Measurements from ENCODE around the gene DMD. TPM values are rescaled to one million over a fixed set of nuclear protein-coding genes. Genes with fewer than 3 reads are reported as not detected.
A peak's percentile ranks its signal among the peaks of the same experiment; 100 is the strongest.

The DMD gene
- total and polyA plus RNA-seq, 4 donors: 3.9 to 73.8 (median 11.2) TPM

GRCh38 chrX:31237189-31237588, 1974.2 kb downstream of the DMD start:
- Histone ChIP-seq H3K27ac (ENCODE audit: low read depth in 1 of 2, low read length in 1 of 2) (no peak overlapping the region), H3K9me3 (ENCODE audit: control insufficient read depth in 4 of 4, insufficient read depth in 3 of 4, low read length in 3 of 4) (no peaks in the 10 kb centered on the region), H3K4me3 (no peak overlapping the region), H3K9ac (ENCODE audit: insufficient read depth in 1 of 2, low read length in 2 of 2) (no peak overlapping the region), H3K4me1 (ENCODE audit: control insufficient read depth in 5 of 5, insufficient read depth in 5 of 5, low read length in 5 of 5) (no peaks in the 10 kb centered on the region), H3K27me3 (ENCODE audit: control insufficient read depth in 3 of 3, insufficient read depth in 3 of 3, low read length in 2 of 3) (peaks cover 0 to 4% (median 0%) of the 10 kb centered on the region in 3 donors), H3K36me3 (ENCODE audit: control insufficient read depth in 4 of 4, insufficient read depth in 4 of 4, low read length in 4 of 4) (no peaks in the 10 kb centered on the region)
- TF ChIP-seq, protein P1, sequence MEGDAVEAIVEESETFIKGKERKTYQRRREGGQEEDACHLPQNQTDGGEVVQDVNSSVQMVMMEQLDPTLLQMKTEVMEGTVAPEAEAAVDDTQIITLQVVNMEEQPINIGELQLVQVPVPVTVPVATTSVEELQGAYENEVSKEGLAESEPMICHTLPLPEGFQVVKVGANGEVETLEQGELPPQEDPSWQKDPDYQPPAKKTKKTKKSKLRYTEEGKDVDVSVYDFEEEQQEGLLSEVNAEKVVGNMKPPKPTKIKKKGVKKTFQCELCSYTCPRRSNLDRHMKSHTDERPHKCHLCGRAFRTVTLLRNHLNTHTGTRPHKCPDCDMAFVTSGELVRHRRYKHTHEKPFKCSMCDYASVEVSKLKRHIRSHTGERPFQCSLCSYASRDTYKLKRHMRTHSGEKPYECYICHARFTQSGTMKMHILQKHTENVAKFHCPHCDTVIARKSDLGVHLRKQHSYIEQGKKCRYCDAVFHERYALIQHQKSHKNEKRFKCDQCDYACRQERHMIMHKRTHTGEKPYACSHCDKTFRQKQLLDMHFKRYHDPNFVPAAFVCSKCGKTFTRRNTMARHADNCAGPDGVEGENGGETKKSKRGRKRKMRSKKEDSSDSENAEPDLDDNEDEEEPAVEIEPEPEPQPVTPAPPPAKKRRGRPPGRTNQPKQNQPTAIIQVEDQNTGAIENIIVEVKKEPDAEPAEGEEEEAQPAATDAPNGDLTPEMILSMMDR (IDR thresholded peaks at IDR 0.05; ENCODE audit: control extremely low read depth, extremely low read depth): no peak
- ATAC-seq (ENCODE audit: insufficient read depth, low FRiP score) (no peak), DNase-seq (peak in 2 of 3 donors; percentile 32 to 50)
- WGBS, 2 donors: 78 to 100% methylated on average over 1 of the region's 1 CpG

- no peaks in the 10 kb centered on the region for H3K36me3 ChIP-seq (ENCODE audit: control insufficient read depth in 4 of 4, insufficient read depth in 4 of 4, low read length in 4 of 4)
- no peak overlapping the region for H3K4me3 ChIP-seq
- no peak overlapping the region for H3K27ac ChIP-seq (ENCODE audit: low read depth in 1 of 2, low read length in 1 of 2)
- no peaks in the 10 kb centered on the region for H3K4me1 ChIP-seq (ENCODE audit: control insufficient read depth in 5 of 5, insufficient read depth in 5 of 5, low read length in 5 of 5)
- H3K27me3 ChIP-seq (ENCODE audit: control insufficient read depth in 3 of 3, insufficient read depth in 3 of 3, low read length in 2 of 3): peaks cover 0 to 4% (median 0%) of the 10 kb centered on the region in 3 donors
- H3K9me3 ChIP-seq (ENCODE audit: control insufficient read depth in 4 of 4, insufficient read depth in 3 of 4, low read length in 3 of 4): no peaks in the 10 kb centered on the region
- DNase-seq (no peak), ATAC-seq (ENCODE audit: insufficient read depth, low FRiP score) (no peak)
- no peak overlapping the region for H3K9ac ChIP-seq (ENCODE audit: insufficient read depth in 1 of 2, low read length in 2 of 2)
- TF ChIP-seq, protein P1 (IDR thresholded peaks at IDR 0.05; ENCODE audit: control extremely low read depth, extremely low read depth): no peak
- 68 to 84% methylated on average over 6 of the region's 6 CpGs for WGBS, 2 donors
Observed at GRCh38 chrX:31236231-31236630, 1975.1 kb downstream of the DMD start.

DNA sequence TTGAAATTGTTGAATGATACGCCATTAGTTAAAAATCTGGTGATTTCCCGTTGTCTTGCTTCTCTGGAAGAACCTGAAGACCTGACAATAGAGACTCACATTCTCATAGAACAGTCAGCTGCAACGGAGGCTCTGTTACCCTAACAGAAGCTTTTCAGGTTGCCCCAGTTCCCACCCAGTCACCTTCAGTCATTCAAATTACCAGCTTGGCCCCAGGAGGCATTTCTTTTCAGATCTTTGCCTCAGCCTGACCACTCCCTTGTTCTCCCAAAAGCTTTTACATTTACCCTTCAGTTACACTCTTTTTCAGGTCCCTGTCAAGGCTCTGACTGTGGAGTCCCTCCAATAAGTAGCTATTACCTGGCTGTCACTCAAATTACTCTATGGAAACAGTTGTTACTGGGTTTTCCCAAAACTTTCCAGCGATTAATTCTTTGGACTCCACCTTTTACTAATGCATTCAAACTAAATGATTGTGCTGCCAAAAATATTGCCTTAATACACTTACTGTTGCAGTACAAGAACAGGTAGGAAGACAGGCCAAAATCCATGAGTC, 1977.3 kb downstream of the DMD start:
- WGBS, 2 donors: 58 to 85% methylated on average over 4 of the region's 4 CpGs
- H3K36me3 ChIP-seq (ENCODE audit: control insufficient read depth in 4 of 4, insufficient read depth in 4 of 4, low read length in 4 of 4): no peaks in the 10 kb centered on the region
- H3K27ac ChIP-seq (ENCODE audit: low read depth in 1 of 2, low read length in 1 of 2): no peak overlapping the region
- no peaks in the 10 kb centered on the region for H3K9me3 ChIP-seq (ENCODE audit: control insufficient read depth in 4 of 4, insufficient read depth in 3 of 4, low read length in 3 of 4)
- DNase-seq: no peak
- H3K4me1 ChIP-seq (ENCODE audit: control insufficient read depth in 5 of 5, insufficient read depth in 5 of 5, low read length in 5 of 5): no peaks in the 10 kb centered on the region
- H3K4me3 ChIP-seq: no peak overlapping the region
- TF ChIP-seq, protein P1 (IDR thresholded peaks at IDR 0.05; ENCODE audit: control extremely low read depth, extremely low read depth): no peak
- no peak overlapping the region for H3K9ac ChIP-seq (ENCODE audit: insufficient read depth in 1 of 2, low read length in 2 of 2)
- no peak for ATAC-seq (ENCODE audit: insufficient read depth, low FRiP score)
- H3K27me3 ChIP-seq (ENCODE audit: control insufficient read depth in 3 of 3, insufficient read depth in 3 of 3, low read length in 2 of 3): peaks cover 0 to 4% (median 0%) of the 10 kb centered on the region in 3 donors

GRCh38 chrX:31232506-31232905, 1978.8 kb downstream of the DMD start:
- WGBS, 2 donors: 68 to 78% methylated on average over 3 of the region's 3 CpGs
- ATAC-seq (ENCODE audit: insufficient read depth, low FRiP score): no peak
- H3K27ac ChIP-seq (ENCODE audit: low read depth in 1 of 2, low read length in 1 of 2): no peak overlapping the region
- no peaks in the 10 kb centered on the region for H3K36me3 ChIP-seq (ENCODE audit: control insufficient read depth in 4 of 4, insufficient read depth in 4 of 4, low read length in 4 of 4)
- H3K4me3 ChIP-seq: no peak overlapping the region
- no peaks in the 10 kb centered on the region for H3K4me1 ChIP-seq (ENCODE audit: control insufficient read depth in 5 of 5, insufficient read depth in 5 of 5, low read length in 5 of 5)
- H3K9me3 ChIP-seq (ENCODE audit: control insufficient read depth in 4 of 4, insufficient read depth in 3 of 4, low read length in 3 of 4): no peaks in the 10 kb centered on the region
- no peak overlapping the region for H3K9ac ChIP-seq (ENCODE audit: insufficient read depth in 1 of 2, low read length in 2 of 2)
- DNase-seq: no peak
- peaks cover 0 to 4% (median 0%) of the 10 kb centered on the region in 3 donors for H3K27me3 ChIP-seq (ENCODE audit: control insufficient read depth in 3 of 3, insufficient read depth in 3 of 3, low read length in 2 of 3)
- TF ChIP-seq, protein P1 (IDR thresholded peaks at IDR 0.05; ENCODE audit: control extremely low read depth, extremely low read depth): no peak

All from lung (tissue), 12 donors.